ENCODE results near the gene KHK.

The KHK gene

GRCh38 chr2:27128668-27129571, 42.3 kb downstream of the KHK start:
- peaks cover 8% of the 10 kb centered on the region for H3K27me3 ChIP-seq (ENCODE audit: insufficient read depth, insufficient read length)
- H3K9ac ChIP-seq (ENCODE audit: insufficient read length, low read depth): no peak overlapping the region
- peaks cover 9% of the 10 kb centered on the region for H3K4me1 ChIP-seq (ENCODE audit: insufficient read depth, insufficient read length)
- TF ChIP-seq ZNF274 (IDR thresholded peaks at IDR 0.05; ENCODE audit: low read depth, low read length): no peak
- H3K9me3 ChIP-seq (ENCODE audit: insufficient read depth, low read length): no peaks in the 10 kb centered on the region
- no peak overlapping the region for H3K4me3 ChIP-seq (ENCODE audit: insufficient read length, low read depth)
- no peak for DNase-seq (ENCODE audit: low read depth, low spot score)
- peaks cover 50% of the 10 kb centered on the region for H3K36me3 ChIP-seq (ENCODE audit: insufficient read depth, insufficient read length, low read length)

DNA sequence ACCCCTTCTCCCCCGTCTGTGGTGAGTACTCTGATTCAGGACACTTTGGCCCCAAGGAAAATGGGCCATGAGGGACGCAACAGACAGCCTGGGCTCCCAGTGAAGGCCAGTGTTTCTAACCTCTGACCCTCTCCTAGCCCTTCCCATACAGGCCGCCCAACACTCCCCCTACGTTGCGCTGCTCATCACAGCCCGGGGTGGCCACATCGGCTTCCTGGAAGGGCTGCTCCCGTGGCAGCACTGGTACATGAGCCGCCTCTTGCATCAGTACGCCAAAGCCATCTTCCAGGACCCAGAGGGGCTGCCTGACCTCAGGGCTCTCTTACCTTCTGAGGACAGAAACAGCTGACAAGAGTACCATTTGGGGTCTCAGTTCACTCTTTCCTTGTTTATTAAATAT, 43.8 kb downstream of the KHK start:
- no peaks in the 10 kb centered on the region for H3K27me3 ChIP-seq (ENCODE audit: insufficient read depth, insufficient read length)
- no peaks in the 10 kb centered on the region for H3K9me3 ChIP-seq (ENCODE audit: insufficient read depth, low read length)

DNA sequence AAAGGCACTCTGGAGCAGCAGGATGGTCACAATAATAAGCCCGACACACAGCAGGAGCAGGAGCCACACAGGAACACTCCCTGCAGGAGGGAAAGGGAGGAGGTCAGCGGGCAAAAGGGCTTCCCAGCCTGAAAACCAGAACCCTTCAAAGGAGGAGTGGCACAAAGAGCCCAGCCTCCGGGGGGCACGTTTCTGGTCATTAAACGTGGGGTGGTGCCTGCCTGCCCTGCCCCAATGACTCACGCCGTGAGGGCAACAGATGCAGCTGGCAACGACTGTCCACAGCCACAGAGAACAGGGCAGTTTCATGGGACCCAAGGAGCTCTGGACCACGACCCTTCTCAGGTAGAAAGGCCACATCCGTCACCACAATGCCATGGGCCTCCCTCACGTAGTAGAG, 44.9 kb downstream of the KHK start:
- Histone ChIP-seq H3K4me1 (ENCODE audit: insufficient read depth, insufficient read length) (peaks cover 8% of the 10 kb centered on the region), H3K27me3 (ENCODE audit: insufficient read depth, insufficient read length) (no peaks in the 10 kb centered on the region), H3K9ac (ENCODE audit: insufficient read length, low read depth) (no peak overlapping the region), H3K36me3 (ENCODE audit: insufficient read depth, insufficient read length, low read length) (peaks cover 50% of the 10 kb centered on the region), H3K4me3 (ENCODE audit: insufficient read length, low read depth) (no peak overlapping the region), H3K9me3 (ENCODE audit: insufficient read depth, low read length) (no peaks in the 10 kb centered on the region)
- no peak for TF ChIP-seq ZNF274 (IDR thresholded peaks at IDR 0.05; ENCODE audit: low read depth, low read length)
- TF ChIP-seq SUZ12 (IDR thresholded peaks at IDR 0.05; ENCODE audit: extremely low read depth, insufficient read depth, insufficient read length): no peak
- TF ChIP-seq YY1 (IDR thresholded peaks at IDR 0.05; ENCODE audit: insufficient read depth, insufficient read length): no peak
- DNase-seq (ENCODE audit: low read depth, low spot score): no peak

More for the DNA sequence above, 43.8 kb downstream of the KHK start:
- no peak overlapping the region for H3K4me3 ChIP-seq (ENCODE audit: insufficient read length, low read depth)
- H3K4me1 ChIP-seq (ENCODE audit: insufficient read depth, insufficient read length): peaks cover 8% of the 10 kb centered on the region
- peaks cover 50% of the 10 kb centered on the region for H3K36me3 ChIP-seq (ENCODE audit: insufficient read depth, insufficient read length, low read length)
- DNase-seq (ENCODE audit: low read depth, low spot score): no peak
- no peak overlapping the region for H3K9ac ChIP-seq (ENCODE audit: insufficient read length, low read depth)
- TF ChIP-seq SUZ12 (IDR thresholded peaks at IDR 0.05; ENCODE audit: extremely low read depth, insufficient read depth, insufficient read length) (no peak), ZNF274 (IDR thresholded peaks at IDR 0.05; ENCODE audit: low read depth, low read length) (no peak), YY1 (IDR thresholded peaks at IDR 0.05; ENCODE audit: insufficient read depth, insufficient read length) (no peak)

DNA sequence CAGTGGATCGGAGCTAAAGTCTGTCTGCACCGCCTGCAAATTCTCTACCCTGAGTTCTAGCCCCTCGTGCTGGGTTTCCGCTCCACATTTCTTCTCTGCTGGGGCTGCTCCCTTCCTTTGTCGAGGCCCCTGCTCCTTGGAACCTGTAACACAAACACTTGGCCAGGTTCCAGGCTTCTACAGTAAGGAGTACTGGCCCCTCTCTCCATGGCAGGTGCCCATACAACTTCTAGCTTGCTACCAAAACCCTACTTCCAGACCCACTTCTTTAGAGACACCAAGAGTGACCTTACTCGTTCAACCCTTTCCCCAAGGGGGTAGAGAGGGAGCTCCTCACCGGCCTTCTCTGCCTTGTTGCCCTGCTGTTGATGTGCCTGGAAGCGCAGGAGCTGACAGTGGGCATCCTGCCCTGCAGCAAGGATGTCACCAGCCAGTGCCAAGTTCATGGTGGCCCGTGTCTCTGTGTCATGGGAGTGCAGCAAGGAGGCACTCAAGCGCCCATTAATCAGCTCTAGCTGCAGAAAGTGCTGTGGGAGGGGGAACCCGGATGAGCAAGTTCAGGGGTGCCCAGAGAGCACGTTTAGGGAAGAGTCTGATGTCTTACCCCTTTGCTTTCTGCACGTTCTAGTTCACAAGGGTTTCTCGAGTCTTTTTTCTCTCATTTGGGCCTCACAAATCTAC, 46.8 kb downstream of the KHK start:
- peak overlapping the region; percentile 94 for H3K9ac ChIP-seq (ENCODE audit: insufficient read length, low read depth)
- no peaks in the 10 kb centered on the region for H3K9me3 ChIP-seq (ENCODE audit: insufficient read depth, low read length)
- peak overlapping the region; percentile 91 for H3K4me3 ChIP-seq (ENCODE audit: insufficient read length, low read depth)
- no peaks in the 10 kb centered on the region for H3K27me3 ChIP-seq (ENCODE audit: insufficient read depth, insufficient read length)
- no peak for DNase-seq (ENCODE audit: low read depth, low spot score)
- peaks cover 8% of the 10 kb centered on the region for H3K4me1 ChIP-seq (ENCODE audit: insufficient read depth, insufficient read length)
- no peak for TF ChIP-seq YY1 (IDR thresholded peaks at IDR 0.05; ENCODE audit: insufficient read depth, insufficient read length)
- TF ChIP-seq ZNF274 (IDR thresholded peaks at IDR 0.05; ENCODE audit: low read depth, low read length): no peak
- no peak for TF ChIP-seq SUZ12 (IDR thresholded peaks at IDR 0.05; ENCODE audit: extremely low read depth, insufficient read depth, insufficient read length)
- H3K36me3 ChIP-seq (ENCODE audit: insufficient read depth, insufficient read length, low read length): peaks cover 50% of the 10 kb centered on the region

DNA sequence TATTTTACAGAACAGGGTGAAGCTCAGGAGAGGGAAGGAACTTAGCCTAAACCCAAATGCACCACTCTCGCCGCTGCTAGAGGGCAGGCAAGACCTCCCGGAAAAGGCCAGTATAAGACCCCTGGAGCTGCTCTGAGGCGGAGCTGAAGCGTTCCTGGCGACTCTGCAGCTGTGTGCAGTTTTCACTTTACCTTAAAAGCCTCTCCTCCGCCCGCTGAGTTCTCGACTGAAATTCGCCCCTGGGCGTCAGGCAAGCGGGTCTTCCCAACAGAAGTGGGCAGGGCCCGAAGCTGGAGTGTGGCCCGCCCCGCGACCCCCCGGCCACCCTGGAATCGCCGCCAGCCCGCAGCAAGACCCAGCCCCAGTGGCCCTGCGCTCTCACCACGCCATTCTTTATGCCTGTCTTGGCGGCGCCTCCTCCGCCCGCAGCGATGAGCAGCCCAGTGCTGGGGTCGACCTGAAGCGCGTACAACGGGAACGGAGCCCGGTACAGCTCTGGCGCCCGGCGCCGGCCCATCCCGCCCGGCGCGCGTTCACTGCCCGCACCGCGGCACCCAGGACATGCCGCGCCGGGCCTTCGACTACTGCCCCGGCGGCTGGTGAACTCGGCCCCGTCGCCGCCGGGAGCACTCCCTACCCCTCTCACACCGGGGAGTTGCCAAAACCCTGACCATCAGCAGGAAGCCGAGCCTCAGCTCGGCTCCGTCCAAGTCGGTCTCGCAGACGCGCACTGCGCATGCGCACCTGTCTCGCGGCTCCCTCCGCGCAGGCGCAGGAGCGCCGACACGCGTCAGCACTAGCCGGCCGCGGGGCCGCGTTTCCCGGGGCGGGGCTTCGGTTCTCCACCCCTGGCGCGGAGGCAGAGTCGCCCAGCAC, 47.6 kb downstream of the KHK start, which contains the start of gene PREB:
Gene PREB (minus strand): TSS at position 732 of the 876 bp plus-strand sequence. CDS start 215 bp downstream, at position 517.
- Histone ChIP-seq H3K4me3 (ENCODE audit: insufficient read length, low read depth) (peak within 1 kb of the TSS; percentile 91), H3K36me3 (ENCODE audit: insufficient read depth, insufficient read length, low read length) (peaks cover 44% of the 10 kb centered on the region), H3K9ac (ENCODE audit: insufficient read length, low read depth) (peak within 1 kb of the TSS; percentile 94), H3K4me1 (ENCODE audit: insufficient read depth, insufficient read length) (peaks cover 8% of the 10 kb centered on the region), H3K9me3 (ENCODE audit: insufficient read depth, low read length) (no peaks in the 10 kb centered on the region), H3K27me3 (ENCODE audit: insufficient read depth, insufficient read length) (no peaks in the 10 kb centered on the region)
- peak; percentile 94 for DNase-seq (ENCODE audit: low read depth, low spot score)
- TF ChIP-seq YY1 (IDR thresholded peaks at IDR 0.05; ENCODE audit: insufficient read depth, insufficient read length): peak; percentile 60
- no peak for TF ChIP-seq SUZ12 (IDR thresholded peaks at IDR 0.05; ENCODE audit: extremely low read depth, insufficient read depth, insufficient read length)
- TF ChIP-seq ZNF274 (IDR thresholded peaks at IDR 0.05; ENCODE audit: low read depth, low read length): no peak

GRCh38 chr2:27134781-27135477, 48.4 kb downstream of the KHK start:
- peaks cover 36% of the 10 kb centered on the region for H3K36me3 ChIP-seq (ENCODE audit: insufficient read depth, insufficient read length, low read length)
- DNase-seq (ENCODE audit: low read depth, low spot score): no peak
- no peak for TF ChIP-seq SUZ12 (IDR thresholded peaks at IDR 0.05; ENCODE audit: extremely low read depth, insufficient read depth, insufficient read length)
- TF ChIP-seq ZNF274 (IDR thresholded peaks at IDR 0.05; ENCODE audit: low read depth, low read length): no peak
- TF ChIP-seq YY1 (IDR thresholded peaks at IDR 0.05; ENCODE audit: insufficient read depth, insufficient read length): no peak
- H3K9ac ChIP-seq (ENCODE audit: insufficient read length, low read depth): no peak overlapping the region
- no peaks in the 10 kb centered on the region for H3K27me3 ChIP-seq (ENCODE audit: insufficient read depth, insufficient read length)
- peaks cover 8% of the 10 kb centered on the region for H3K4me1 ChIP-seq (ENCODE audit: insufficient read depth, insufficient read length)
- H3K4me3 ChIP-seq (ENCODE audit: insufficient read length, low read depth): peak overlapping the region; percentile 24
- no peaks in the 10 kb centered on the region for H3K9me3 ChIP-seq (ENCODE audit: insufficient read depth, low read length)
